HEK293T (cell line): ENCODE data around the gene PCK1.

Experiments
- BHLHE40 ChIP-seq: fragments of 450-650 bp; IDR thresholded peaks from 2 replicates; pipeline ENCODE4 v1.6.1; 2016; ENCODE audit warnings: mild to moderate bottlenecking, moderate library complexity, borderline replicate concordance
- ELF4 ChIP-seq: fragments of 450-650 bp; IDR thresholded peaks from 2 replicates; pipeline ENCODE4 v1.6.1; 2017; ENCODE audit warnings: antibody characterized with exemption
- FOXK2 ChIP-seq: fragments of 450-650 bp; IDR thresholded peaks from 2 replicates; pipeline ENCODE4 v1.6.1; 2016; ENCODE audit warnings: mild to moderate bottlenecking
- SUZ12 ChIP-seq: fragments of 450-650 bp; IDR thresholded peaks from 2 replicates; pipeline ENCODE4 v1.6.1; 2016; ENCODE audit warnings: mild to moderate bottlenecking
- TARDBP ChIP-seq: fragments of 450-650 bp; IDR thresholded peaks from 2 replicates; pipeline ENCODE4 v1.6.1; 2016

- no peak for TF ChIP-seq BHLHE40
- no peak for TF ChIP-seq TARDBP
- no peak for TF ChIP-seq SUZ12
- no peak for TF ChIP-seq ELF4
- no peak for TF ChIP-seq FOXK2
Measured at GRCh38 chr20:57558614-57559288, 2.2 kb upstream of the PCK1 start.
